ENCODE data around the gene TMEM250. TPM values are rescaled to one million over a fixed set of nuclear protein-coding genes. Genes with fewer than 3 reads are reported as not detected.

TMEM250 gene
- total RNA-seq, 2 donors from 2014 or later = 13.3 to 26.2 TPM

DNA sequence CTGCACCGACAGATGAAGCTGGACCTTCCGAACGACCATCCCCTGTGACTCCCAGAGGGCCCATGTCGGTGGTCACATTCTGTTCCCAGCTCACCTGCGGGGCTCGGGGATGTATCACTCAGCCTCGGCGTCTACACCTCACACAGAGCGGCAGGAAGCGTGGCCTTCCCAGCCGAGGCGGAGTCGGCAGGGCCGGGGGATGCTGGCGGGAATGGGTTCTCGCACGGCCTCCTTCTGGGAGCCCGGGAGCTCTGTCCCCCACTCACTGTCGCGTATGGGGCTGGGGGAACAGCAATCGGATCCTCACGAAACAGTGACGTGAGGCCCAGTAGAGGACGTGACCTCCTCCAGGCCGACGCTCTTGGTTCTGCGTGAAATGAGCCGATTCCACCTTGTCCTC is 44.0 kb downstream of the TMEM250 start:
- Mint-ChIP-seq H3K36me3 (no peaks in the 10 kb centered on the region), H3K27ac (no peak overlapping the region), H3K9me3 (peaks cover 0 to 2% of the 10 kb centered on the region in 2 donors)
- ATAC-seq = no peak
- DNase-seq (ENCODE audit: low spot score in 2 of 2) = no peak

Other genes starting within 250 kb of the TMEM250 start
- 10 to 100 TPM; 38.1 to 40.6 TPM for gene CAMSAP1, start 211.3 kb downstream of the TMEM250 start, total RNA-seq
- 10 to 100 TPM; 39.8 to 46.7 TPM for gene UBAC1, start 157.5 kb downstream of the TMEM250 start, total RNA-seq
- gene NACC2, start 23.6 kb downstream of the TMEM250 start, total RNA-seq = 10 to 100 TPM in 1 of 2 donors, 1 to 10 TPM in 1; 4.5 to 10.0 TPM
- under 1 TPM; 0.08 to 0.11 TPM for gene LHX3, start 86.3 kb upstream of the TMEM250 start, total RNA-seq
- 10 to 100 TPM; 24.1 to 26.2 TPM for gene QSOX2, start 126.9 kb upstream of the TMEM250 start, total RNA-seq
- gene CCDC187, start 185.2 kb upstream of the TMEM250 start, total RNA-seq = under 1 TPM in 1 of 2 donors, not detected in 1; 0.02 TPM
- 10 to 100 TPM in 1 of 2 donors, 1 to 10 TPM in 1; 8.5 to 12.3 TPM for gene GPSM1, start 208.7 kb upstream of the TMEM250 start, total RNA-seq
- 10 to 100 TPM; 10.6 to 15.6 TPM for gene DNLZ, start 244.9 kb upstream of the TMEM250 start, total RNA-seq